WI38 (cell line): ENCODE measurements around the gene PFDN1.

Experiments used
- H3K4me3 ChIP-seq: 2 replicates; pipeline ENCODE4 v1.5.1; 2011; ENCODE audit warnings: low read depth, mild to moderate bottlenecking, control low read depth, low read length
- TF ChIP-seq, protein P1 (sequence below): IDR thresholded peaks from 2 replicates; pipeline ENCODE4 v1.5.1; 2012; ENCODE audit warnings: low read depth, mild to moderate bottlenecking, control low read depth, low read length

Gene PFDN1

DNA sequence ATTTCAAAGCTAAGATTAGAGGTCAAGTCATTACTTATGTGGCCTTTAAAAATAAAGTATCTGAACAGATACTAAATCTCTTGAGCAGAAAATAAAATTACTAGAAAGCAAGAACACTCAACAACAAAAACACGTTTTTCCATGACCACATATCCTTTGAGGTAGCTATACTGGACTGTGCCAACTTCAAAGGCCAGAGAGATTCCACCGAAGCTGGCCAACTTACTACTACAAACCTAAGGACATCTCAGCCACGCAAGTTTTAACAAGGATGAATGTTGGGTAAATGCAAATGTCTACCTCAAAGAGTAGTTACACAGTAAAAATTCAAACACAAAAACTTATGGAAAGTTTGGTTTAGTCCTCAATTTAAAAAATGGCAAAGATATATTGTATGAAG, 18.9 kb downstream of the PFDN1 start:
- TF ChIP-seq, protein P1, sequence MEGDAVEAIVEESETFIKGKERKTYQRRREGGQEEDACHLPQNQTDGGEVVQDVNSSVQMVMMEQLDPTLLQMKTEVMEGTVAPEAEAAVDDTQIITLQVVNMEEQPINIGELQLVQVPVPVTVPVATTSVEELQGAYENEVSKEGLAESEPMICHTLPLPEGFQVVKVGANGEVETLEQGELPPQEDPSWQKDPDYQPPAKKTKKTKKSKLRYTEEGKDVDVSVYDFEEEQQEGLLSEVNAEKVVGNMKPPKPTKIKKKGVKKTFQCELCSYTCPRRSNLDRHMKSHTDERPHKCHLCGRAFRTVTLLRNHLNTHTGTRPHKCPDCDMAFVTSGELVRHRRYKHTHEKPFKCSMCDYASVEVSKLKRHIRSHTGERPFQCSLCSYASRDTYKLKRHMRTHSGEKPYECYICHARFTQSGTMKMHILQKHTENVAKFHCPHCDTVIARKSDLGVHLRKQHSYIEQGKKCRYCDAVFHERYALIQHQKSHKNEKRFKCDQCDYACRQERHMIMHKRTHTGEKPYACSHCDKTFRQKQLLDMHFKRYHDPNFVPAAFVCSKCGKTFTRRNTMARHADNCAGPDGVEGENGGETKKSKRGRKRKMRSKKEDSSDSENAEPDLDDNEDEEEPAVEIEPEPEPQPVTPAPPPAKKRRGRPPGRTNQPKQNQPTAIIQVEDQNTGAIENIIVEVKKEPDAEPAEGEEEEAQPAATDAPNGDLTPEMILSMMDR = no peak
- no peak overlapping the region for H3K4me3 ChIP-seq

DNA sequence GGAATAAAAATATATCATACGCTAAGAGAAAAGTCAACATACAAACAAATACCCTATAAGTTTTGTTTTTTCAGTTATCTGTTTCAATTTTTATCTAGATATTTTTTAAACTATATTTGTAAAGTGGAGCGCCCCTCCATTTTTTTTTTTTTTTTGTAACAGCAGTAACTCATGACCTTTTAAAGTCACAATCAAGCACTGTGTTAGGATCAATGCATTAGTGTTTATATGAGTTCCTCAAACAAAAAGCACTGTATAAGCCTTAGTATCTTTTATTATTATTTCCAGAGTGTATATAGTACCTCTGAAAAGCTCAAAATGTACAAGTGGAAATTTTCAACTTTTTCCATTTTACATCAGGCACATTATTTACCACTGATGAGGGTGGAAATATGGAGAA, 20.6 kb downstream of the PFDN1 start:
- TF ChIP-seq, protein P1 = no peak

DNA sequence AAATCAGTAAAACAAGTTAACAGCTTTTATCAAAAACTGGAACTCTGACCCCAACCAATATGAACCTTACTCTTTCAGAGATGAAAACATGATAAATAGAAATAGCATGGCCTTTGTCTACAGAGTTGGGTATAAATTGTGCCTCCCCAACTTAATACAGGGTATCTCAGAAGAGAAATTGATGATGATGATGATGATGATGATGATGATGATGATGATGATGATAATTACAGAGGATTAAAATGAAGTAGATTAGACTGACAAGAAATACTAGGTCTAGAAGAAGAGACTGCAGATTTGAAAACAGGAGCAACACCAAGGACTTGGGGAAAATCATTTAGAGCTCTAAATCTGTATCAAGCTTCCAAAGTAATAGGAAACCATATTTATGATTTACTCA, 27.1 kb downstream of the PFDN1 start:
- H3K4me3 ChIP-seq = no peak overlapping the region
- TF ChIP-seq, protein P1 = no peak

More for the DNA sequence above, 20.6 kb downstream of the PFDN1 start:
- no peak overlapping the region for H3K4me3 ChIP-seq

DNA sequence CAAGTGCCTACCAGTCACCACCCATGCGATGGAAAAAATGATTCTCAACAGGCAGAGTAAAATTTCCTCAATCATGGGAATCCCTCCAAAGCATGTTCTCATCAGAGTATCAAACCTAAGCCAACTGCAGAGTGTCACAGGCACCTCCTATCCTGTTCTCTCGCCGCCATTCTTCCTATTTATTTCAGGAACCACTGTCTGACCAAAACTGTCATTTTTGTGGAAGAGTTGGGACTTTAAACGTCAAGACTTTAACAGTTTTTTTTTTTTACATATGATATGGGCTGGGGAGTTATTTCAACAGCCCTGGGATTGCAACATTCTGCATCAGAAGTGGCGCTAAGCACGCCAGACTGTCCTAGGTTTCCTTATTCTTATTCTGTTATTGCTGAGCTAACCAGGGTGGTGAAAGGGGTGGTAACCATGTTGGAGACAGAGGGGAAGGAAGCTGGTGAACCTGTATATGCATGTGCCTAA, 29.5 kb downstream of the PFDN1 start:
- TF ChIP-seq, protein P1 = no peak
- no peak overlapping the region for H3K4me3 ChIP-seq

DNA sequence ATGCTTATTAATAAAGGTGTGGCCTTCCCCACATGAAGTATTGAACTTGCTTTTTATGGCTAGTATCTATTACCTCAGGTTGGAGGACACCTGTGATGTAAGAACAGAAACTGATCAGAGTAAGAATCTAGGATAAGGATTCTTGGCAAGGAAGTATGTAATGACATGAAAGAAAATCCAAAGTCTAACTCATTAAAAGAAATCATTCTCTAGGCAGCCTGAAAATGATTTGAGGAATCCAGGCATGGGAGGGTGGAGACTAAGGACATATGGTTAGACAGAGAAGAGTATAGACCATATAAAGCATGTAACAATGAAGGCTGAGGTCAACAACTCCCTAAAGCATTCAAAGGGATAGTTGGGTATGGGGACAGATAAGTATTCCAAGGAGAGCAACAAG, 32.9 kb downstream of the PFDN1 start:
- H3K4me3 ChIP-seq = no peak overlapping the region
- TF ChIP-seq, protein P1 = no peak

DNA sequence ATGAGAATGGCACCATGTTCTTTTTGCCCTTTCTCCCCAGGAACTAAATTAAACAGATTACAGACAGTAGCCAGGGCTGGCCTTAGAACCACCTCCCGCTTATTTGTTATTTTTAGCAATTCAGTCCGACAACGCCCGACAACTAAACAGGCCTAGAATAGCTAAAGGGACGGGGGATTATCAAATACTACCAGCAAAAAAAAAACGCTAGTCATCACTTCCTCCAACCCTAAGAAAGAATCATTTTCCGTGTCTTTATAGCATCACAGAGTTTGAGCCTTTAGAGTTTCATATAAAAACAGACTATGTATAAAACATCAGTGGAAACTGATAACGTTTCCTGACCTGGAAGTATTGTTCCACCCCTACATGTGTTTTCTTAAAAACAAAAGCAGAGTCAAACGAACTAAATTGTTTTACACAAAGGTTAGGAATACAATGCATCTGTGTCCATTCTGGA, 35.3 kb downstream of the PFDN1 start:
- TF ChIP-seq, protein P1 = no peak

DNA sequence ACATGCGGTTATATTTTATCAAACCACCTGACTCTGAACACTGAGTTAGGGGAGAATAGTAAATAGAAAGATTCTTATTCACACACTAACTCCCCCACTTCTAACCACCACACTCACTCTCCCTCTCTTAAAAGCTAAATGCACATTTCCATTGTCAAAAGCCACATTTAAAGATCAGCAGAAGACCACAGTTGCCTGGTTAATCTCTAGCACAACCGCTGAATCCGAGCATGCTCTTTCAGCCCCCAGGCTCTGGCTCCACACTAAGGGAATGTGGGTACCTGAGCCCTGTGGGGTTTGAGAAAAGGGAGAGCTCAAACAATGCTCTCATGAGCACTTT, 35.7 kb downstream of the PFDN1 start:
- TF ChIP-seq, protein P1 = no peak
- no peak overlapping the region for H3K4me3 ChIP-seq

More for the DNA sequence above, 35.3 kb downstream of the PFDN1 start:
- H3K4me3 ChIP-seq = no peak overlapping the region
